ENCODE data around the gene ANTXR1.

The ANTXR1 gene

GRCh38 chr2:69279211-69279610 is 266.2 kb downstream of the ANTXR1 start:
- DNase-seq (ENCODE audit: low read depth, low spot score): no peak

DNA sequence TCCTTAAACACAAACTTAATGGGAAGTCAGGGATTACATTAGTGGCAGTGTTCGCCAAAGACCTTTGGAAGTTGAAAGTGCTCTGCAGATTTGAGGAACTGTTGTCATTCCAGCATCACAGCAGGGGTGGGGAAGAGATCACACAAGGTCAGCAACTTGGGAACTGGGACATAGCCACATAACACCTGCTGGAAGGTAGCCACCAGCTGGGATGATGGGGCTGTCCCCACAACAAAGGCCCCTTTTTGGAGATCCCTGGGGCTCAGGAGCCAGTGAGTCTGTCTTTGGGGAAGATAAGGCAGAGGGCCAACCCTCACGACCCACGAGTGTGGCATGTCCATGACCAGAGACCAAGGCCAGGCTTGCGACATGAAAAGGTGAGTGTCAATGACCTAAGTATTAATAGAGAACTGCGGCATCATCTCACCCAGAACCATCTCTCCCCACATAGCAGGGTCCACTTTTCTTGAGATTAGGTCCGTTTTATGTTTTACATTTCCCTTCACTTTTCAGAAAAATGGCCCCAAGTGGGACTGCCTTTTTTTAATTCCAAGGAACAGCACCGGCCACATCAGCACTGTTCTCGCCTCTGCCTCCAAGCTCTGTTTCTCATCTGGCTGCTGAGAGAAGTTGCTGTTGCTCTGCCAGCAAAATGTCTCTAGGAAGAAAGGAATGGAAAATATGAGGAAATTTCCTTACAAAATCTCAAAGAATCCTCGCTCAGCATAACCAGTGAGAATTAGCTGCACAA is 267.1 kb downstream of the ANTXR1 start:
- DNase-seq (ENCODE audit: low read depth, low spot score): no peak

GRCh38 chr2:69280796-69281412 is 267.9 kb downstream of the ANTXR1 start:
- DNase-seq (ENCODE audit: low read depth, low spot score): no peak

DNA sequence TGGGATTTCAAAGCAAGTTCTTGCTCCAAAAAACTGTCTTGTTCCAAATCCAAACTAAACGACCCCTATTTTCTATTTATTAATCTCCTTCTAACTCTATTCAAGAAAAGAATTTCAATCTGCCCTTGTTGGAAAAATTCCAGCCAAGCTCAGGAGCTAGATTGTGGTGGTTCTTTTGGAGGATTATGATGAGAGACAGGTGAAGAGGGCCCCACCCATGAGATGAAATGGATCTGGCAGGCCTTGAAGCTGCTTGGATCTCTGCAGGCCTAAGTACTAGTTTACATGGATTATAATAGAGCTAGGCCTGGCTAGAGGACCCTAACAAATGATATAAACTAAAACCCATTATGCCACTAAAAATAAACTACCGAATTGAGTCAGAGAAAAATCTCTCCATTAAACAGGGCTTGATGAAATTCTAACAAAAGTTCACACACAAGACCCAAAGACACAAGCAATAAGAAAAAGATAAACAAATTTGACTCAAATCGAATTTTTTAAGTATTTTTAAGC is 272.5 kb downstream of the ANTXR1 start:
- DNase-seq (ENCODE audit: low read depth, low spot score): no peak

- DNase-seq (ENCODE audit: low read depth, low spot score): no peak
Measured at GRCh38 chr2:69287544-69287943, 274.6 kb downstream of the ANTXR1 start.

GRCh38 chr2:69288429-69288828 is 275.4 kb downstream of the ANTXR1 start:
- DNase-seq (ENCODE audit: low read depth, low spot score): no peak

DNA sequence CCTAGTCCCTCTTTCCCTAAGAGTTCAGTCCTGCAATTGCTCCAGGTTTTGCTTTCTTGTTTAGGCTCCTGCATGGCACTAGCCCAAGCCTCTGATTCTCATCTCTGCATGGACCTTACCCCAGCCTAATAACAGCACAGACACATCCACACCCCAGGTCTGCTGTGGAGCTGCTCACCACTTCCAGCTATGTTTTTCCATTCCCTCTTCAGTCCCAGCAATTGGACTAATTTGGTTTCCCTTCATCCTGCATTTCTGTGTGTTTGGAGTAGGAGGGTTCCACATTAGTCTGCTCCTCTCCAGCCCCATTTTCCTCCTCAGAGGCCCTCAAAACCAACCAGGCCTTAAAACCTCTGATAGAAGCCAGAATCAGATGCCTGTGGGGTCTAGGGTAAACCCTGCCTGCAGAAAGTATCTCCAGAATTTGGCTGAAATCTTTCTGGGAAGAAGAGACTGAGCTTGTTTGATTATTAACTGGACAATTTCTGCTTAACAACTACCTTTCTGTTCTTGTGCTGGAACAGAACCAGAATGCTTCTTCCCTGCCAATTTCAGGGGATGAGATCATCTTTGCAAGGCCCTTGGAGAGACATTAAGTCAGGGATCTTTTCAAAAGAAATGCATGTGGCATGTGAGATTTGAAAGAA is 278.1 kb downstream of the ANTXR1 start:
- no peak for DNase-seq (ENCODE audit: low read depth, low spot score)

DNA sequence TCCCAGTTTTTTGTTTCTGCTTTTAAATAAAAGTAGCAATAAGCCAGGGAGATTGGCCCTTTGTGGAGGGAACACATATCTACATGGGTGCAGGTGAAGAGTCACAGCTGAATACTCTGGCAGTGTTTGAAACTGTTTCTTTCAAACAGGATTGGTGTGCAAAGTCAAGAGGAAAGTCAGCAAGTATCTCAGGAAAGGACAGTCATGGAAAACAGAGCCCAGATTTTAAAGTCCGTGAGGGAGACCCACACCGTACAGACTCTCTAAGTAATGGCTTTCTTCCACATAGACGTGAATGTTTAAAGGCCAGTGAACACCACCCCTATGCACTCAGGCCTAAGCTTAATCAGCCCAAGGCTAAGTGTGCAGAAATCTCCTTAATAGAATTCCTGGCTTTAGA is 278.7 kb downstream of the ANTXR1 start:
- no peak for DNase-seq (ENCODE audit: low read depth, low spot score)

DNA sequence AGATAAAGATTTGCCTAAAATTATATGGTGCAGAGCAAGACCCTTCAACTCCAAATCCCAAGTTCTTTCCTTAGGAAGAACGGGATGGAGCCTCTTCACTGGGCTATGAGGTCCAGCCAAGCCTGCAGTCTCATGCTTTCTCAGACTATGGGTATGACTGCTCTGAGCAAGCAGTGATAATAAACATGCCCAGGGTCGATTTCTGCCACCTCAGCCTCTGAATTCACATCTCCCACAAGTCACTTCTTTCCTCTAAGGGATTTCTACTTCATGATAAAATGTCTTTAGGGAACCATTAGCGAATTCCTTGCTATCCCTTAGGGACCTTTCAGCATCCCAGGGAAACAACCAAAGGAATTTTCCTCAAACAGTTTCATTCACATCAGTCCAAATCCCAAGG is 279.3 kb downstream of the ANTXR1 start:
- DNase-seq (ENCODE audit: low read depth, low spot score): no peak

- DNase-seq (ENCODE audit: low read depth, low spot score): no peak
Measured at GRCh38 chr2:69296421-69296820, 283.4 kb downstream of the ANTXR1 start.

- no peak for DNase-seq (ENCODE audit: low read depth, low spot score)
Measured at GRCh38 chr2:69297216-69297615, 284.2 kb downstream of the ANTXR1 start.

GRCh38 chr2:69298261-69298660 is 285.3 kb downstream of the ANTXR1 start:
- DNase-seq (ENCODE audit: low read depth, low spot score): no peak

GRCh38 chr2:69298862-69299261 is 285.9 kb downstream of the ANTXR1 start:
- no peak for DNase-seq (ENCODE audit: low read depth, low spot score)
